Pancreas (tissue), 10 donors: ENCODE data around the gene ODAD3. TPM values are rescaled to one million over a fixed set of nuclear protein-coding genes. Genes with fewer than 3 reads are reported as not detected.
"Not testable (repeated sequence)": the region's sequence is repeated elsewhere in the genome, so short reads cannot be mapped to it uniquely, and the experiment has no call there.

Experiments
- ATAC-seq, 4 donors: fragments of 200-7000 bp; cut with Tn5 transposase; one replicate each; pipeline versions ENCODE4 v1.8.0 to v1.9.1; 2020; ENCODE audit warnings: mild to moderate bottlenecking in 4 of 4, moderate library complexity in 4 of 4
- DNase-seq, 6 donors: peaks; one replicate each; pipeline ENCODE4 v3.0.0-alpha.2; 2020
- FAIRE-seq: peaks from 2 replicates; lab custom pipeline; 2012; peaks lifted over from hg19 to GRCh38; lab: Jason Lieb, UNC
- H3K27ac ChIP-seq, 4 donors: fragments of 200-600 bp; sonication (generic); 1 replicate in 3 of 4; 2 replicates in 1 of 4; pipeline versions ENCODE4 v1.5.0 to v1.8.0; 2020
- H3K27me3 ChIP-seq, 4 donors: fragments of 200-600 bp; one replicate each; pipeline ENCODE4 v1.8.0; 2021
- H3K36me3 ChIP-seq, 3 donors: fragments of 200-600 bp; sonication (generic) in 1 of 3; one replicate each; pipeline versions ENCODE4 v1.5.0 to v1.8.0; 2020 to 2021
- H3K4me1 ChIP-seq, 3 donors: fragments of 200-600 bp; one replicate each; pipeline ENCODE4 v1.8.0; 2021
- H3K4me3 ChIP-seq, 4 donors: fragments of 200-600 bp; sonication (generic) in 2 of 4; one replicate each; pipeline versions ENCODE4 v1.5.0 to v1.8.0; 2020 to 2021
- H3K9me3 ChIP-seq, 4 donors: fragments of 200-600 bp; one replicate each; pipeline ENCODE4 v1.8.0; 2021
- CTCF ChIP-seq, 4 donors: fragments of 200-600 bp; sonication (generic) in 3 of 4; IDR thresholded peaks; one replicate each; pipeline versions ENCODE4 v1.5.0 to v1.8.0; 2021; ENCODE audit warnings: antibody characterized with exemption in 4 of 4
- WGBS, 2 donors: extraction: QIAGEN DNeasy Blood & Tissue Kit; methylation state at CpG; one replicate each; pipeline ENCODE4 v1.1.7; 2013; 5-methylcytosine and 5-hydroxymethylcytosine counted together
- intact Hi-C, 3 donors: fragments of 100-400 bp; cut with DNase I; formaldehyde crosslinking; loops; one replicate each; pipeline versions ENCODE4 v1.11.1 to v1.14.2; 2022
- polyA plus RNA-seq, 2 donors: library from polyadenylated mRNA; stranded (reverse); fragments of 200-250 nt; gene quantifications; one replicate each; pipeline ENCODE4 v1.2.3, GENCODE V29; 2013
- total RNA-seq, 6 donors: library from RNA; stranded (reverse); fragmentation: NEBNext Ultra II Directional in 4 of 6; extraction: Animal tissue kit (Norgen Biotek cat#: 25700) in 4 of 6; gene quantifications; one replicate each; pipeline versions ENCODE4 v1.2.1 to v1.2.4, GENCODE V29; 2021 to 2023
- donor health status: healthy with polysubstance abuse.
- donor health status: DM: no; HTN: no; CAD: no; lungs with moderate emphysema.
- donor health status: DM: no; HTN: no; CAD: no.
- donor health status: control.
- donor health status: control.
- donor health status: Bipolar disorder and iron deficiency.
- donor health status: DM: yes; HTN: yes; CAD: no.
- donor health status: DM: no; HTN: no; CAD: no.
- donor health status: DM: no; HTN: no; CAD: no.
- donor health status: DM: yes; HTN: yes; CAD: no.

ODAD3 gene
- total and polyA plus RNA-seq, 8 donors = 0.13 to 1.8 (median 0.38) TPM

DNA sequence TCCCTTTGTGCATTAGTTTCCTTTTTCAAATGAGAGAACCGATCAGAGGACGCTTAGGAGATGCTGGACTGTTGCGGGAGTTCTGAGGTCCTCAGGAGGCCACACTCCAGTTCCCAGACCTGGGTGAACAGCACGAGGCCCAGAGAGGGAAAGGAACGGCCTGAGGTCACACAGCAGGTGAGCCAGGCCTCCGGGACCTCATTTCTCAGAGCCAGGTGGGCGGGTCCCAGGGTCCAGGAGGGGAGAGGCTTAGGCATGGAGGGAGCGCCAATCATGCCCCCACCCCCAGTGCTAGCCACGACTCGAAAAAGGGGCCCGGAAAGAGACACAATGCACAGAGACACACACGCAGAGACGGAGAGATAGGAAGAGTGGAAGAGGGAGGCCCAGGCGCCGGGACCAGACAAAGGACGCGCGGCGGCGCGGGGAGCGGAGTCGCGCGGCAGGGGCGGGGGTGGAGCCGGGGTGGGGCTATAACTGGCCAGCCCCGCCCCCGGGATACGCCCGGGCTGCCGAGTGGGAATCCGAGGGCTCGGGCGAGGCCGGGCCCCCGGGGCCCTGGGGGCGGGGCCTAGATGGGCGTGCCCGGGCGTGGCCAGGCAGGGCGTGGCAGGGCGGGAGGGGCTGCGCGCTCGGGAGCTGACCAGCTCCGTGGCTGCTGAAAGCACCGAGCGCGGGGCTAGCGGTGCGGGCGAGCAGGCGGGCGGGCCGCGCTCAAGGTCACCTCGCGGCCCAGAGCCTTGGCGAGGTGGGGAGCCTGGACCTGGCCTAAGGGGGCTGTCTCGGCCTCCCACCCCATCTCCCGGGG lies 44.4 kb upstream of the ODAD3 start:
- ATAC-seq (peak; percentile 15 to 68 (median 19)), DNase-seq (peak in 5 of 6 donors; percentile 41 to 75 (median 63)), FAIRE-seq (no peak)
- Histone ChIP-seq H3K9me3 (no peaks in the 10 kb centered on the region), H3K4me1 (peaks cover 0 to 17% (median 14%) of the 10 kb centered on the region in 3 donors), H3K4me3 (peak overlapping the region in 1 of 4 donors; percentile 25), H3K36me3 (peaks cover 0 to 4% (median 0%) of the 10 kb centered on the region in 3 donors), H3K27ac (no peak overlapping the region), H3K27me3 (peaks cover 0 to 15% (median 5%) of the 10 kb centered on the region in 4 donors)
- intact Hi-C loops = no loop called here
- 20 to 23% methylated on average over 46 to 62 of the region's 62 CpGs for WGBS, 2 donors
- TF ChIP-seq CTCF (IDR thresholded peaks at IDR 0.05) = no peak

DNA sequence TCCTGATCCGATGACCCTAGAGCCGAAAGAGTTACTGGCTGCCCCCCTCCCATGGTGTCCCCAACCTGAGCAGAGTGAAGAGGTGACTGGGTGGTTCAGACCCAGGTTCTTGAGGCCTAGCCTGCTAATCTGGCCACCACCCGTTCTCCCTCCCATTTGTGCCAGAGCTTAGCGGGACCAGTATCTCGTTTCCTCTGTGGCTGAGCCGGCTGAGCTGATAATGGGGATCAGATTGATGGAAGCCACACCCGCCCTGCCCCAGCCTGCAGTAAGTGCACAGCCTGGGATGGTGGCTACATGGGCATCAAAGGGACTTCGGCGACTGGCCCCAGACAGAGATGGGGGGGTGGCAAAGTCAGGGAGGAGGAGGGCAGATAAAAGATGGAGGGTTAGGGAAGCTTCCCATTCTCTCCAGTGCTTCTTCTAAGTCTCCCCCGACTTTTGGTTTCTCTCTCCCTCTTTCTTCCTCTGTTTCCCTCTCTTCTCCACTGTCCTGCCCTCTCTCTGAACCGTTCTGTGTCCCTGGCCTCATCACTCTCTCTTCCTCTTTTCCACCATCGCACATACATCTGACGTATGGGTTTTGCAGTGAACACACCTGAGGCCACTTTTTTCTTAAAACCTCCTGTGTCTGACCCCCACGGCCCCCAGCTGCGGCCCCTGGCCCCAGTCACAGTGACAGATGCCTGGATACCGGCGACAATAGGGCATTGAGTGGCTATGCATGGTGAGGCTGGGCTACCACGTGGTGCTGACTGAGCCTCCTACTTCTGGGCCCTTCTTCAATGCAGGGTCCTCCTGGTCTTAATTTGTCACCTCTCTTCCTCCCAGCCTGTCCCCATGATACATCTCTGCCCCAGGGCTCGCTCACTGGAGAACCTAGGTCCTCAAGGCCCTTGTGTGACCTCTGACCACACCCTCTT lies 43.5 kb upstream of the ODAD3 start:
- Histone ChIP-seq H3K4me1 (peaks cover 0 to 17% (median 14%) of the 10 kb centered on the region in 3 donors), H3K27ac (no peak overlapping the region), H3K9me3 (no peaks in the 10 kb centered on the region), H3K36me3 (no peaks in the 10 kb centered on the region), H3K27me3 (peaks cover 0 to 15% (median 5%) of the 10 kb centered on the region in 4 donors), H3K4me3 (no peak overlapping the region)
- no peak for TF ChIP-seq CTCF (IDR thresholded peaks at IDR 0.05)
- 61 to 64% methylated on average over 19 of the region's 19 CpGs for WGBS, 2 donors
- no peak for ATAC-seq
- no peak for DNase-seq
- no peak for FAIRE-seq
- intact Hi-C loops = no loop called here

DNA sequence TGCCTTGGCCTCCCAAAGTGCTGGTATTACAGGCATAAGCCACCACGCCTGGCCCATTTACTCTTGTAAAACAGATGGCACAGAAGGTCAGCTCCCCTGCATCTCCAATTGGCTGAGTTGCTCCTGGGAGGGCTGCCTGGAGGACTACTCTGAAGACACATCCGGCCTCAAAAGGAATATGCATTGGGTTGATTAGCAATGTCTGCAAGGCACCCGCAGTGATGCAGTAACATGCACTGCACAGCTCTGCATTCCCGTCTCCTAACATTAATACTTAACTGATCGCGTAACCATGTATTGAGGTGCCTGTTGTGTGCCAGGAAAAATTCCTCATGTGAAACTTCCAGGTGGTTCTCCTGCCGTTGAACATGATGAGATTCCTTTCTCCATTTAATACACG lies 40.9 kb upstream of the ODAD3 start:
- intact Hi-C loops = no loop called here
- H3K9me3 ChIP-seq = no peaks in the 10 kb centered on the region
- DNase-seq = no peak
- H3K4me1 ChIP-seq = peaks cover 0 to 9% (median 8%) of the 10 kb centered on the region in 3 donors
- peaks cover 0 to 3% (median 0%) of the 10 kb centered on the region in 4 donors for H3K27me3 ChIP-seq
- H3K4me3 ChIP-seq = no peak overlapping the region
- peak; percentile 35 to 61 (median 49) for ATAC-seq
- no peak for FAIRE-seq
- H3K36me3 ChIP-seq = no peaks in the 10 kb centered on the region
- 23 to 28% methylated on average over 8 of the region's 8 CpGs for WGBS, 2 donors
- no peak for TF ChIP-seq CTCF (IDR thresholded peaks at IDR 0.05)
- no peak overlapping the region for H3K27ac ChIP-seq

DNA sequence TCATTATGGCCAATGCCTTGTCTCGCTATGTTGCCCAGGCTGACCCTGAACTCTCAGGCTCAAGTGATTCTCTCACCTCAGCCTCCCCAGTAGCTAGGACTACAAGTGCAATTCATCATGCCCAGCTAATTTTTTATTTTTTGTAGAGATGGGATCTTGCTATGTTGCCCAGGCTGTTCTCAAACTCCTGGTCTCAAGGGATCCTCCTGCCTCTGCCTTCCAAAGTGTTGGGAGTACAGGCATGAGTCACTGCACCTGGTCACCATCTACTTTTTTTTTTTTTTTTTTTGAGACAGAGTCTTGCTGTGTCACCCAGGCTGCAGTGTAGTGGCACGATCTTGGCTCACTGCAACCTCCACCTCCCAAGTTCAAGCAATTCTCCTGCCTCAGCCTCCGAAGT lies 40.4 kb upstream of the ODAD3 start:
- H3K4me1 ChIP-seq, H3K27ac ChIP-seq, H3K4me3 ChIP-seq, H3K27me3 ChIP-seq, ATAC-seq, intact Hi-C loops, H3K9me3 ChIP-seq, H3K36me3 ChIP-seq, FAIRE-seq, DNase-seq: not testable (repeated sequence)
- 89 to 91% methylated on average over 3 of the region's 3 CpGs for WGBS, 2 donors

DNA sequence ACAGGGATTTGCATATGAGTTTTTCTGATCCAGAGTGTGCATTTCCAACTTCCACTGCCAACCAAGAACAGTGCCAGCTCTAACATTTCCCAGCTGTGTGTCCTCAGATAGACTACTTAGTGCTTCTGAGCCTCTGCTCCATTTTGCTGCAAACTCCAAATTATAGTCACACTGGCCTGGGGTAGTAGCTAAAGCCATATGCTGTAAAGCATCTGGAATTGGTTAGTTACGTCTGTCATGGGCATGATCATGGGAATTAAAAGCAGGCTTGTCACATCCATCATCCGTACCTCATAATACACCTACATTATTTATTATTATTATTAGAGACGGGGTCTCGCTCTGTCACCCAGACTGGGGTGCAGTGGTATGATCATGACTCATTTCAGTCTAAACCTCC lies 38.8 kb upstream of the ODAD3 start:
- Histone ChIP-seq H3K4me1 (no peaks in the 10 kb centered on the region), H3K9me3 (no peaks in the 10 kb centered on the region), H3K27me3 (no peaks in the 10 kb centered on the region), H3K4me3 (no peak overlapping the region), H3K36me3 (no peaks in the 10 kb centered on the region), H3K27ac (no peak overlapping the region)
- intact Hi-C loops = no loop called here
- TF ChIP-seq CTCF (IDR thresholded peaks at IDR 0.05) = no peak
- ATAC-seq = no peak
- no peak for DNase-seq
- no peak for FAIRE-seq
- 85 to 90% methylated on average over 4 of the region's 4 CpGs for WGBS, 2 donors

DNA sequence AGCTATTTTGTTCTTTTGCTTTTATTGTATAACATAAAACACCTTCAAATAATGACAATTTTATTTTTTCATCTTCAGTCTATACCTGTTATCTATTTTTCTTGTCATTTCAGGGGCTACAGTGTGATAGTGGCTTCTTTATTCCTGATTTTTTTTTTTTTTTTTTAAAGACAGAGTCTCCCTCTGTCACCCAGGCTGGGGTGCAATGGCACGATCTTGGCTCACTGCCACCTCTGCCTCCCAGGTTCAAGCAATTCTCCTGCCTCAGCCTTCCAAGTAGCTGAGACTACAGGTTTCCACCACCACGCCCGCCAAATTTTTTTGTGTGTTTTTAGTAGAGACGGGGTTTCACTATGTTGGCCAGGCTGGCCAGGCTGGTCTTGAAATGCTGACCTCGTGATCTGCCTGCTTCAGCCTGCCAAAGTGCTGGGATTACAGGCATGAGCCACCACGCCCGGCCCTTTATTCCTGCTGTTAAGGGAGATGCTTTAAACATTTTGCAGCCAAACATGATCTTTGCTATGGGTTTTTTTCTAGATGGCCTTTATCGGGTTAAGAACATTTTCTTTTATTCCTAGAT lies 33.4 kb upstream of the ODAD3 start:
- H3K36me3 ChIP-seq, H3K9me3 ChIP-seq, FAIRE-seq, intact Hi-C loops, H3K27me3 ChIP-seq, H3K4me3 ChIP-seq, ATAC-seq, H3K4me1 ChIP-seq, H3K27ac ChIP-seq, DNase-seq: not testable (repeated sequence)
- WGBS, 2 donors = 63 to 67% methylated on average over 8 of the region's 8 CpGs
